B cell (primary cell): Measurements from ENCODE around the gene UBE2D3. TPM values are rescaled to one million over a fixed set of nuclear protein-coding genes. Genes with fewer than 3 reads are reported as not detected.
A peak's percentile ranks its signal among the peaks of the same experiment; 100 is the strongest.

Experiments used
- ATAC-seq: fragments of 200-7000 bp; cut with Tn5 transposase; one replicate; pipeline ENCODE4 v1.10.0; 2021; ENCODE audit warnings: low read depth, mild to moderate bottlenecking, moderate number of reproducible peaks, moderate library complexity
- CTCF ChIA-PET: fragments of 350-600 bp; sonication (Branson Sonifier 250); formaldehyde crosslinking; loops from one replicate; lab custom pipeline; 2021; ENCODE audit warnings: antibody characterized with exemption, inconsistent platforms; lab: Charles Lee
- POLR2A ChIA-PET: fragments of 350-600 bp; sonication (Branson Sonifier 250); formaldehyde crosslinking; loops from one replicate; lab custom pipeline; 2021; ENCODE audit warnings: antibody characterized with exemption; lab: Charles Lee
- DNase-seq: peaks from one replicate; pipeline ENCODE4 v3.0.0; 2013
- H2AFZ ChIP-seq: 2 replicates; pipeline ENCODE4 v1.6.1; 2012; ENCODE audit warnings: mild to moderate bottlenecking, low read depth, low read length; ENCODE audit not compliant: insufficient read depth, poor library complexity, severe bottlenecking
- H3K27ac ChIP-seq, 2 donors: 1 replicate in 1 of 2; 2 replicates in 1 of 2; pipeline ENCODE4 v1.5.1; 2012 to 2013; ENCODE audit warnings: low read length in 2 of 2, mild to moderate bottlenecking in 2 of 2, moderate library complexity in 1 of 2
- H3K27me3 ChIP-seq, 4 experiments: fragments of 200-600 bp in 1 of 4; sonication (generic) in 1 of 4; replicated peaks in 1 of 4; 1 replicate in 2 of 4; 2 replicates in 2 of 4; pipeline versions ENCODE4 v1.6.1 to v1.7.0; 2013 to 2016; ENCODE audit warnings: low read length in 3 of 4, mild to moderate bottlenecking in 2 of 4, mixed read lengths in 1 of 4, moderate library complexity in 1 of 4; ENCODE audit not compliant: insufficient read depth in 4 of 4, control insufficient read depth in 3 of 4; ENCODE audit errors: control extremely low read depth in 1 of 4
- H3K36me3 ChIP-seq, 2 experiments: replicated peaks in 1 of 2; 1 replicate in 1 of 2; 2 replicates in 1 of 2; pipeline versions ENCODE4 v1.6.1 to v1.7.1; 2013; ENCODE audit warnings: low read length in 1 of 2; ENCODE audit not compliant: insufficient read depth in 2 of 2, control insufficient read depth in 1 of 2; ENCODE audit errors: control extremely low read depth in 1 of 2, extremely low read depth in 1 of 2
- H3K4me1 ChIP-seq, 2 donors: fragments of 200-600 bp in 1 of 2; sonication (generic) in 1 of 2; 1 replicate in 1 of 2; 2 replicates in 1 of 2; pipeline versions ENCODE4 v1.5.1 to v1.6.1; 2013 to 2017; ENCODE audit warnings: low read length in 2 of 2; ENCODE audit not compliant: control insufficient read depth in 2 of 2, insufficient read depth in 2 of 2
- H3K4me2 ChIP-seq: replicated peaks from 2 replicates; pipeline ENCODE3; 2012; ENCODE audit warnings: mild to moderate bottlenecking, low read depth, low read length; ENCODE audit not compliant: poor library complexity, severe bottlenecking
- H3K4me3 ChIP-seq, 5 experiments: fragments of 200-600 bp in 1 of 5; sonication (generic) in 1 of 5; 1 replicate in 3 of 5; 2 replicates in 2 of 5; pipeline versions ENCODE4 v1.5.1 to v1.7.0; 2011 to 2016; ENCODE audit warnings: low read length in 4 of 5, mild to moderate bottlenecking in 4 of 5, low read depth in 2 of 5, control low read depth in 1 of 5, moderate library complexity in 1 of 5; ENCODE audit not compliant: insufficient read depth in 1 of 5; ENCODE audit errors: control extremely low read depth in 1 of 5, extremely low read depth in 1 of 5
- H3K79me2 ChIP-seq: fragments of 200-600 bp; sonication (generic); one replicate; pipeline ENCODE4 v1.6.0; 2016; ENCODE audit warnings: low read length; ENCODE audit not compliant: control insufficient read depth, insufficient read depth
- H3K9ac ChIP-seq: fragments of 200-600 bp; sonication (generic); 2 replicates; pipeline ENCODE4 v1.6.1; 2017; ENCODE audit warnings: mild to moderate bottlenecking, low read length, moderate library complexity
- H3K9me3 ChIP-seq, 3 donors: one replicate each; pipeline versions ENCODE4 v1.6.1 to v1.7.1; 2013; ENCODE audit warnings: low read length in 2 of 3; ENCODE audit not compliant: control insufficient read depth in 2 of 3, insufficient read depth in 1 of 3; ENCODE audit errors: control extremely low read depth in 1 of 3
- H4K20me1 ChIP-seq: 2 replicates; pipeline ENCODE4 v1.6.0; 2012; ENCODE audit warnings: mild to moderate bottlenecking, low read length; ENCODE audit not compliant: insufficient read depth, control insufficient read depth, poor library complexity, severe bottlenecking
- H3K27ac Mint-ChIP-seq: one replicate; pipeline ENCODE4 v1.8.0; 2021; ENCODE audit warnings: mixed read lengths
- H3K27me3 Mint-ChIP-seq: one replicate; pipeline ENCODE4 v1.8.0; 2021; ENCODE audit warnings: mixed read lengths
- H3K4me1 Mint-ChIP-seq: one replicate; pipeline ENCODE4 v1.8.0; 2021; ENCODE audit warnings: mixed read lengths
- H3K4me3 Mint-ChIP-seq: one replicate; pipeline ENCODE4 v1.8.0; 2021; ENCODE audit warnings: mixed read lengths
- H3K9me3 Mint-ChIP-seq: one replicate; pipeline ENCODE4 v1.8.0; 2022; ENCODE audit warnings: mixed read lengths; ENCODE audit not compliant: insufficient read depth
- EZH2 ChIP-seq: IDR thresholded peaks from 2 replicates; pipeline ENCODE4 v1.6.1; 2012; ENCODE audit warnings: borderline replicate concordance, low read depth, mild to moderate bottlenecking, moderate library complexity, low read length; ENCODE audit not compliant: insufficient read depth, poor library complexity, severe bottlenecking
- WGBS: methylation state at CpG from one replicate; pipeline ENCODE4 v1.1.5; 2013; ENCODE audit warnings: missing lambda C conversion rate; ENCODE audit not compliant: insufficient coverage; 5-methylcytosine and 5-hydroxymethylcytosine counted together
- intact Hi-C: fragments of 100-400 bp; cut with micrococcal nuclease; formaldehyde crosslinking; loops from one replicate; pipeline ENCODE4 v1.10.0; 2022
- polyA plus RNA-seq: library from polyadenylated mRNA; depleted of rRNA; stranded (reverse); fragments of >200 nt; gene quantifications from 2 replicates; pipeline ENCODE4 v1.2.3, GENCODE V29; 2012
- total RNA-seq, 2 donors: library from RNA; stranded (reverse); fragments of 120-200 nt in 1 of 2; gene quantifications; 1 replicate in 1 of 2; 2 replicates in 1 of 2; pipeline versions ENCODE4 v1.2.3 to v1.2.4, GENCODE V29; 2013 to 2022
- TF ChIP-seq, protein P1 (sequence below): fragments of 200-600 bp; IDR thresholded peaks from one replicate; pipeline ENCODE4 v1.8.0; 2022; ENCODE audit warnings: antibody characterized with exemption, mild to moderate bottlenecking

The UBE2D3 gene
- total and polyA plus RNA-seq, 2 donors (not counting 1 experiment from before 2014, with no cell fraction given) = 223 to 264 TPM

DNA sequence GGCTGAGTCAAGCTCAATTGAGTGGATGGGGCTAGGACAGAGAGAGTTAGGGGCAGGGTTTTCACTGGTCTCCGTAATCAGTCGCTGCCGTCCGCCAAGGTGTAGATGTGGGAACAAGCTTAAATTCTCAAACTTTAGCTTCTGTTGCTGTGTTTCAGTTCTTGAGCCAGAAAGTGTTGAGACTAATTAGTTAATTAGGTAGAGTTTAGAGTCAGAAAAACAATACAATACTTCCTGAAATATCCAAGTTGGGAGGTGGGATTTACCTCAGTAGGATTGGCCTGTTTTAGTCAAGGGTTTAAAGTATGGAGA is 1.1 kb upstream of the UBE2D3 start:
- ATAC-seq = no peak
- ChIA-PET CTCF (interaction anchor here (0.8 to 2.6 kb wide), 10 partner anchors 12 to 262 kb away, joined by 3 to 20 read pairs (median 4); partner anchors contain the start of genes CISD2 and MANBA), POLR2A (interaction anchor here (0.5 to 4.3 kb wide), 8 partner anchors 11 to 1480 kb away, joined by 3 to 79 read pairs (median 6); partner anchors contain the start of genes BDH2, CISD2 and MANBA)
- H3K27me3 Mint-ChIP-seq = no peaks in the 10 kb centered on the region
- DNase-seq = no peak
- H3K4me3 Mint-ChIP-seq = no peak overlapping the region
- Histone ChIP-seq H3K4me2 (peak overlapping the region; percentile 73), H3K36me3 (peaks cover 2 to 15% of the 10 kb centered on the region in 2 experiments), H4K20me1 (peaks cover 29% of the 10 kb centered on the region), H3K4me3 (peak overlapping the region; percentile 36 to 97 (median 63)), H3K4me1 (peaks cover 22 to 23% of the 10 kb centered on the region in 2 donors), H3K79me2 (peaks cover 53% of the 10 kb centered on the region), H3K9ac (peak overlapping the region; percentile 100), H3K27ac (peak overlapping the region; percentile 100), H2AFZ (peak overlapping the region; percentile 53), H3K27me3 (no peaks in the 10 kb centered on the region), H3K9me3 (no peaks in the 10 kb centered on the region)
- H3K27ac Mint-ChIP-seq = no peak overlapping the region
- peaks cover 24% of the 10 kb centered on the region for H3K4me1 Mint-ChIP-seq
- WGBS = 0% methylated on average over 4 of the region's 4 CpGs
- TF ChIP-seq, protein P1, sequence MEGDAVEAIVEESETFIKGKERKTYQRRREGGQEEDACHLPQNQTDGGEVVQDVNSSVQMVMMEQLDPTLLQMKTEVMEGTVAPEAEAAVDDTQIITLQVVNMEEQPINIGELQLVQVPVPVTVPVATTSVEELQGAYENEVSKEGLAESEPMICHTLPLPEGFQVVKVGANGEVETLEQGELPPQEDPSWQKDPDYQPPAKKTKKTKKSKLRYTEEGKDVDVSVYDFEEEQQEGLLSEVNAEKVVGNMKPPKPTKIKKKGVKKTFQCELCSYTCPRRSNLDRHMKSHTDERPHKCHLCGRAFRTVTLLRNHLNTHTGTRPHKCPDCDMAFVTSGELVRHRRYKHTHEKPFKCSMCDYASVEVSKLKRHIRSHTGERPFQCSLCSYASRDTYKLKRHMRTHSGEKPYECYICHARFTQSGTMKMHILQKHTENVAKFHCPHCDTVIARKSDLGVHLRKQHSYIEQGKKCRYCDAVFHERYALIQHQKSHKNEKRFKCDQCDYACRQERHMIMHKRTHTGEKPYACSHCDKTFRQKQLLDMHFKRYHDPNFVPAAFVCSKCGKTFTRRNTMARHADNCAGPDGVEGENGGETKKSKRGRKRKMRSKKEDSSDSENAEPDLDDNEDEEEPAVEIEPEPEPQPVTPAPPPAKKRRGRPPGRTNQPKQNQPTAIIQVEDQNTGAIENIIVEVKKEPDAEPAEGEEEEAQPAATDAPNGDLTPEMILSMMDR = no peak
- TF ChIP-seq EZH2 = no peak
- intact Hi-C loops = loop anchor here (1.0 to 5.0 kb wide), 4 partner anchors 36 to 247 kb away; partner anchors contain the start of gene MANBA
- H3K9me3 Mint-ChIP-seq = no peaks in the 10 kb centered on the region
